Measurements from ENCODE around the gene SDR42E2.
"Not testable (repeated sequence)": the region's sequence is repeated elsewhere in the genome, so short reads cannot be mapped to it uniquely, and the experiment has no call there.

The SDR42E2 gene

GRCh38 chr16:22161999-22162655 is at the start of gene SDR42E2:
Gene SDR42E2 (plus strand): TSS chr16:22162506. CDS start chr16:22165583, 3,077 bp downstream.
- DNase-seq: no peak

- DNase-seq: no peak
These were observed 46.1 kb upstream of the SDR42E2 start for GRCh38 chr16:22116095-22116700.

GRCh38 chr16:22117609-22118008 is 44.7 kb upstream of the SDR42E2 start:
- no peak for DNase-seq

GRCh38 chr16:22120440-22120839 is 41.9 kb upstream of the SDR42E2 start:
- DNase-seq: no peak

- no peak for DNase-seq
These were observed 40.1 kb upstream of the SDR42E2 start for GRCh38 chr16:22122239-22122638.

- DNase-seq: no peak
These were observed 39.2 kb upstream of the SDR42E2 start for GRCh38 chr16:22123146-22123545.

- DNase-seq: no peak
These were observed 38.4 kb upstream of the SDR42E2 start for GRCh38 chr16:22123759-22124490.

- DNase-seq: no peak
These were observed 37.6 kb upstream of the SDR42E2 start for GRCh38 chr16:22124583-22125284.

- DNase-seq: no peak
These were observed 36.2 kb upstream of the SDR42E2 start for GRCh38 chr16:22126037-22126558.

GRCh38 chr16:22128537-22128936 is 33.8 kb upstream of the SDR42E2 start:
- DNase-seq: not testable (repeated sequence)

- DNase-seq: no peak
These were observed 31.8 kb upstream of the SDR42E2 start for GRCh38 chr16:22130528-22130927.

- DNase-seq: no peak
These were observed 29.5 kb upstream of the SDR42E2 start for GRCh38 chr16:22132801-22133200.

- no peak for DNase-seq
These were observed 23.8 kb upstream of the SDR42E2 start for GRCh38 chr16:22138482-22138881.

- no peak for DNase-seq
These were observed 23.3 kb upstream of the SDR42E2 start for GRCh38 chr16:22139008-22139407.

GRCh38 chr16:22139732-22140131 is 22.6 kb upstream of the SDR42E2 start:
- DNase-seq: no peak

GRCh38 chr16:22141767-22142166 is 20.5 kb upstream of the SDR42E2 start:
- DNase-seq: no peak

GRCh38 chr16:22144520-22144919 is 17.8 kb upstream of the SDR42E2 start:
- no peak for DNase-seq

GRCh38 chr16:22147853-22148252 is 14.5 kb upstream of the SDR42E2 start:
- DNase-seq: no peak

- DNase-seq: no peak
These were observed 10.9 kb upstream of the SDR42E2 start for GRCh38 chr16:22151246-22151998.

- no peak for DNase-seq
These were observed 10.0 kb upstream of the SDR42E2 start for GRCh38 chr16:22152316-22152715.

GRCh38 chr16:22153078-22153477 is 9.2 kb upstream of the SDR42E2 start:
- not testable (repeated sequence) for DNase-seq

- DNase-seq: no peak
These were observed 905 bp upstream of the SDR42E2 start for GRCh38 chr16:22161401-22161800.

GRCh38 chr16:22162656-22163009 is 327 bp downstream of the SDR42E2 start:
- no peak for DNase-seq
